Measurements from ENCODE around the gene RADIL.
A peak's percentile ranks its signal among the peaks of the same experiment; 100 is the strongest.

The RADIL gene

DNA sequence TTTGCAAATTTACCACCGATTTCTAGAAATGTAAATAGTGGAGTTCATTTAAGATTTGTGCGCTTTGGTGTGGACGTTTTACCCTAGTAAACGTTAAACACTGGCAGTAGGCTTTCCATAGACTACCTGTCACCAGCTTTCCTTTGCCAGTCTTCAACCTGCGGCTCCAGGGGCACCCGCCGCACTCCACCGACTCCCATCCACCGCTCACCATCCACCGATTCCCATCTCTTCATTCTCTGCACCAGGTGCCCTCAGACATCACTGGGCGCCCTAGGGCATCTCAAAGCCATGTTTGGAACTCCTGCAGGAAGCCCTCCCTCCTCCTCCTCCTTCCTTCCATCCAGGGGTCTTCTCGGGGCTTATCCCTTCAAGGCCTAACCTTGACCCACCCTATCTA is 109.5 kb downstream of the RADIL start:
- DNase-seq = no peak

DNA sequence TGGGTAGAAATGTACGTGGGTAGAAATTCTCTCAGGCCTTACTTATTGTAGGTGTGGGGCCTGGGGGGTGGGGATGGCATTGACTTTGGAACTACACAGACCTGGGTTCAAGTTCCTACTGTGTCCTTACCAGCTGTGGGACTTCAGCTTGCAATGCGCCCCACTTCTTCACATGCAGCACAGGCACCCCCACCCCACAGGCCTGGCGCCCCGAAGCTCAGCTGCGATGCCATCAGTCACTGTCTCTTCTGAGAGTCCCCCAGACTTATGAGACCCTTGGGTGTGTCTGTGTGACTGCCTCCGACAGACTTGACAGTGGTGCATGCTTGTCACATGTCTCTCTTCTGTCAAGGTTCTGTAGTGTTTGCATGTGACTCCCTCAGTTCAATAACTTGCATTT is 111.2 kb downstream of the RADIL start:
- no peak for DNase-seq

DNA sequence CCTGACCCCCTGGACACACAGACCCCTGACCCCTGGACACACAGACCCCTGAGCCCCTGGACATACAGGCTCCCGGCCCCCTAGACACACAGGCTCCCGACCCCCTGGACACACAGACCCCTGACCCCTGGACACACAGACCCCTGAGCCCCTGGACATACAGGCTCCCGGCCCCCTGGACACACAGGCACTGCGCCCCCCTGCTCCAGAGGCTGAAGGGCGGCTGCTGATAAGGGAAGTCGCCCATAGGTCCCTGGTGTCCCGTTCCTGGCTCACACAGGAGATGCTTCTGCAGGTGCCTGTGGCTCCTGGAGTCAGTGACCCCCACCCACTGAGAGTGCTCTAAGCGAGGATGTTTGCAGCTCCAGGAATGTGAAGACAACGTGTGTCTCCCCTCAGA is 111.8 kb downstream of the RADIL start:
- DNase-seq = no peak

DNA sequence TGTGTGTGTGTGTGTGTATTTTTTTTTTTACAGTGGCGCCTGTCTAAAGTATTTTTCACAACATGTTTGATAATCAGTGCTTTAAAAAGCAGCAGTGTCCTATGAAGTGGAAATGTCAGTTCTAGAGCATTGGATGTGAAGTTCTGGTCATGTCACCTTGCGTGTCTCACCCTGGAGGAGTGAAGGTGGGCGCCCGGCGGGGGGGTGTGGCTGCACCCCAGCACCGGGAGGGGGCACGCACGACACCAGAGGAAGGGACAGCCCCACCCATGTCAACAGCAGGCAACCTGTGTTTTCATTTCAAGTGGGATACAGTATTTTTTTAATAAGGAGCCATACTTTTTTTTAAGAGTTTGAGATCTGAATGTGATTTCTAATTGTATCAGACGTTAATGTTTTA is 112.6 kb downstream of the RADIL start:
- DNase-seq = no peak

DNA sequence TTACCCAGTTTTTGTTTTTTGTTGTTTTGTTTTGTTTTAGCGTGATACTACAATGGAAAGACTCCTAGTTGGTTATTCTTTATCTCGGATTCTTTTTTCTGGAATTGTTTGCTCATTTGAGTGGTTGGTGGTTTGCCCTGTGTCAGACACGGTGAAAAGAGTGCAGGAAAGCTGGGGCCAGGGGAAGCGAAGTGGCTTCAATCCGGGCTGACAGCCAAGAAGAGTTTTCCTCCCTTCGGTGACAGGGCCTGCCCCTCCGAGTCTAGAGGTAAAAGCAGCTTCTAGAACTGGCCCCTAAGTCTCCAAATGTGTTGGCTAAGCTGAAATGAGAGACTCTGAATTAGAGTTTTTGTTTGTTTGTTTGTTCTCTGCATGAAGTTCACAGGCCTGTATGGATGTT is 113.8 kb downstream of the RADIL start:
- DNase-seq = peak; percentile 69

DNA sequence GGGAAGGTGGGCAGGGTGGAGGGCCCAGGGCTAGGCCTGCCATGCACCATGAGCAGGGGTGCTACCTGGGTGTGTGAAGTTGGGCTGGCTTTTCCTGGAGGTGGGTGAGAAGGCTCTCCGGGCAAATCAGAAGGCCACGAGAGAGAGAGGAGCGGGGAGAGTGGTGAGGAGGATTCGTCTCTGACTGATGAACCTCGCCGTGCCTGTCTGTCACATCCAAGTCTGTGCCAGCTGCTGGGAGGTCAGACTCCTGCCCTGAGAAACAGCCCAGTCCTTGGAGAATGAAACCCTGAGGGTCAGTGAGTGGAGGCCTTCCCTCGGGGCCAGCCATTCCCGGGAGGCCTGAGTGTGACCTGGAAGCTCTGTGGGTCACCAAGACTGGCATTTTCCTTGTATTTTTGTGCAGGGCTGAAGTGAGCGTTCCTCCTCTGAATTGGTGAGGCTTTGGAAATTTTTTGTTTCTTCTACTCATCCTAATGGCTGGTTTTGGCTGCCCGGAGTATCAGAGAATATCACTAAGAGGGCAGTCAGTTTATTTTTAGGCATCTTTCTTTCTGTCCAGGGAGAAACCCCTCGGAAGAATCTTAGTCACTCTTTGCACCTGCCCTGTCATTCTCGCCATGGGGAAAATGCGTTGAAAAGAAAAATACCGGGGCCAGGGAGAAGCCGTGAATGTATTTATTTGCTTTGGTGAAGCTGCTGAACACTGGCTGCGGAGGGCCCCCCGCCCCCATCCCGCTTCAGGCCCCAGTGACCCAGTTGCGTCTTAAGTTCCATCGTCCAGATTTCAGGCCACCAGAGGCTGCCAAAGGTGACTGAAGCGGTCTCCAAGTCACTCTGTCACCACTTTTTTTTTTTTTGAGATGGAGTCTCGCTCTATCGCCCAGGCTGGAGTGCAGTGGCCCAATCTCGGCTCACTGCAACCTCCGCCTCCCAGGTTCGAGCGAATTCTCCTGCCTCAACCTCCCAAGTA is 114.6 kb downstream of the RADIL start:
- DNase-seq = no peak

DNA sequence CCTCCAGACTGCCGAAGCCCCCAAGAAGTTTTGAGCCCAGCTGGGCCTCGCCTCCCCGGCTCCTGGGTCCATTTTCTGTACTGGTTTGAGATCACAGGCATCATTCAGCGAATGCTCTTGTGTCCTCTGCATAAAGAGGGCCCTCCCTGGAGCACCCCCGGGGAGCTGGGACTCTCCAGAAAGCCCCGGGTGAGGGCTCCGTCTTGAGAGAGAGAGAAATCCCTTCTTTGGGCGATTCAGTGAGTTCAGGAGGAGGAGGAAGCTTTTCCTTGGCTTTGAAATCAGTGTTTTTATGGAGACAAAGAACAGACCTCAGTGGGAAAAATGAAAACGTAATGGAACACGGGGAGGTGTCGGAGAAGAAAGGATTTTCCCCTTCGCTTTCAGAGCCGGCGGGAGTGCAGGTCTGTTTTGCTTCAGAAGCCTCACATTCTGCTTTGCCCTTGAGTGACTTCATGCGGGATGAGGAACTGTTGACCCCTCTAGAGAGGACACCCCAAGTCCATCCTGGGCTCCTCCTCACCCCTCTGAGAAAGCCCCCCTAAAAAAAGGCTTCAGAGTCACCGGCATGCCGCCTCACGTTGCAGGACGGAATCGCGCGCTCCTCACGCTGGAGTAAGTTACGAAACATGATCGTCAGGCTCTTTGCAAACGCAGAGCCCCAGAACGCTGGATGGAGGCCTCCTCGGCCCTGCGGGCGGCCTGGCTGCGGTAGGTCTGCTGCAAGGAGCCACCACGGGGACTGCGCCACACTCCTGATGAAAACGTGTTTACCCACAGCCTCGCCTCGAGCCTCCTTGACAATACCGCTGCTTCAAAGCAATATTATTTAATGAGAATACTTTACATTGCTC is 116.6 kb downstream of the RADIL start:
- no peak for DNase-seq

DNA sequence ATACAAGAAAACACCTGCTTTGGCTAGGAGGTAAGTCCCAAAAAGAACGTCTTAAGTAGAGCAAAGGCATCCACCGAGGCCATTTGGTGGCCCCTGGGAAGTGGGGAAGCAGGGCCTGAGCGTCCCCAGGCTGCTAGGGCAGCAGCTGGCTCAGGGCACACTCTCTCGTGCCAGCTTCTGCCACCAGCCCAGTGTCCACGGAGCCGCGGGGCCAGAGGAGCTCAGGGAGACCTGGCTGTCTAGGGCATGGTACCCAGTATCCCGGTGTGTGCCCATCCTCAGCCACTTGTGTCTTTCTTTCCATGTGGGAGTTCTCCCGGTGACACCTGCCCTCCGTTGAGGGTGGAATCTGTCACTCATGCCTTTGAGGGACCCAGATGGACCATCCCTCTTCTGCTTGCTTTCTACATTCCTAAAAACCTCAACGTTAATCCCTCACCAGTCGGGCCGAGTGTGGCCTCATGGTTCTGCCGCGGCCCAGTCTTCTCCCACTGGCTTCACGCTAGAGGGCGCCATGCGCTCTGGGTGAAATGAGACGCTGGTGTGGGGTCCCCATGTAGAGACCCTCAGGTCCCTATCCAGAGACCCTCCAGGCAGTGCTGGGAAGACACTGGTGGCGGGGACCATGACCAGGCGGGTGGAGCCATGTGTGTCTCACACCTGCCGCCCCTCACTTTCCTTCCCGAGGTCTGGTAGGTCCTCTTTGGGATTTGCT is 117.6 kb downstream of the RADIL start:
- no peak for DNase-seq

DNA sequence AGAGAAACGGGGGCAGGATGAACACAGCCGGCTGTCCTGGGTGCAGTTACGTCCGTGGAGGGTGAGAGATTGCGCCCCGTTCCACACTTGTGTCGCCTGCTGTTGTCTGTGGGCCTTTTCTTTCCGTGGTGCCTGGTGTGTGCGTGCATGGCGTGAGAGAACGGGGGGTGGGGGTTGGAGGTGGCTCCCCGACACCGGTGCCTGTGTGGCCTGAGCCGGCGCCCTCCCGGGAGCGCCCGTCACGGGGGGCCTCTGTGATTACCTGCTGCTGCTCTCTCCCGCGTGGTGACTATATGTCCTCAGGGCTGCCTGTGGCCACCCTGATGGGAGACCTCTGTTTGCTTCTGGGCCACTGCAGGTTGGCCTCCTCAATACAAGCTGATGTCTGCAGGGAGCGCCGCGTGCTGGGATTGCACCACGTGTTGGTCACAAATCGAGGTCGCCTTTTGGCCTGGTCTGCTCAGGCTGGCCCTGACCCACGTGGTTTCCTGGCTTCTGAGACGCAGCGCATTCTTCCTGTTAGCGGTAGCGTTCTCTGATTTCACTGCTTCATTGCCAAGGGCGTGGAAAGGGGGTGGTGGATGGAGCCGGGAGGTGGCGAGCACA is 119.0 kb downstream of the RADIL start:
- DNase-seq = no peak

DNA sequence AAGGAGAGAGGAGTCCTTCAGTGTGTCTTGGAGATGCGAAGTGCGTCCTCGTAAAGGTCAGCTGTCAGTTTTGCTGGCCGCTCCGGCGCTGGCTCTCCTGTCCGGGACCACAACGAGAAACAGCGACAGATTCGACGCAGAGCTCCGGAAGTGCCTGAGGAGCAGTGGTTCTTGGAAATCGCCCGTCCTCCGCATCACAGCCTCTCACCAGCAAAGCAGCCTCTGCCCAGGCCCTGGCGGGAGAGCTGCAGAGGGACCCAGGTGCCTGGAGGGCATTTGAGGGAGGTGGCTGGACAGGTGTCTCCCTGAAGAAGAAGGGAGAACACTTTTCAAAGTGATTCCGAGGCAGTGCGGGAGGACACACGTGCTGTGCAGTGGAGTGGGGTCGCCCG is 119.7 kb downstream of the RADIL start:
- DNase-seq = no peak

DNA sequence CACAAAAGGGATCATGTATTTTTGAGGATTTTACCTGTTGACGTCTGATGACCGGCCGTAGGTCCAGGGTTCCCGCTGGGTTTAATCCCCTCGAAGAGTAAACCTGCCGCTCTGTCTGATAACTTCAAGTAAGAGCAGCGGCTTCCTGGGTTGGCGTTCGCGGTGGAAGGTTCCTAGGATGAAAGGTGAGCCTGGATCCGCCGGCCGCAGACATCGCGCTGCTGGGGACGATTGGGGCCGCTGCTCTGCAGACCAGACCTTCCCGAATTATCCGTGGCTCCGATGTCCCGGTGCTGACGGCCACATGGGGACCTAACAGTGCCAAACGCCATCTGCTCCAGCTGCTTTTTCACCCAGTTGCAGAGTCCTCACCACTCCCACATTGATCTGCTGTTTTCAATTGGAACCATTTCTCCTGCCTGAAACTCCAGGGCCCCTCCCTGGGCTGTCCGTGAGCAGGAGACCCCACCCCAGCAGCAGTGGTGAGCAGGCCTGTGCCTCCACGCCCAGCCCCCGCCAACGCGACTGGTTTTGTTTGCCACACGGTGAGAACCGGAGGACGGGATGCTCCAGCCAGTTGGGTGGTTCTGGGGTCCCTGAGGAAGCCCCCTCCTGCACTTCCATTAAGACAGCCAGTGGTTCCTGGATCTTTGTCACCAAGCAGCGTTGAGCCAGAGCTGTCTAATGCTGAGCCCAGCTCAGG is 120.3 kb downstream of the RADIL start:
- DNase-seq = no peak

DNA sequence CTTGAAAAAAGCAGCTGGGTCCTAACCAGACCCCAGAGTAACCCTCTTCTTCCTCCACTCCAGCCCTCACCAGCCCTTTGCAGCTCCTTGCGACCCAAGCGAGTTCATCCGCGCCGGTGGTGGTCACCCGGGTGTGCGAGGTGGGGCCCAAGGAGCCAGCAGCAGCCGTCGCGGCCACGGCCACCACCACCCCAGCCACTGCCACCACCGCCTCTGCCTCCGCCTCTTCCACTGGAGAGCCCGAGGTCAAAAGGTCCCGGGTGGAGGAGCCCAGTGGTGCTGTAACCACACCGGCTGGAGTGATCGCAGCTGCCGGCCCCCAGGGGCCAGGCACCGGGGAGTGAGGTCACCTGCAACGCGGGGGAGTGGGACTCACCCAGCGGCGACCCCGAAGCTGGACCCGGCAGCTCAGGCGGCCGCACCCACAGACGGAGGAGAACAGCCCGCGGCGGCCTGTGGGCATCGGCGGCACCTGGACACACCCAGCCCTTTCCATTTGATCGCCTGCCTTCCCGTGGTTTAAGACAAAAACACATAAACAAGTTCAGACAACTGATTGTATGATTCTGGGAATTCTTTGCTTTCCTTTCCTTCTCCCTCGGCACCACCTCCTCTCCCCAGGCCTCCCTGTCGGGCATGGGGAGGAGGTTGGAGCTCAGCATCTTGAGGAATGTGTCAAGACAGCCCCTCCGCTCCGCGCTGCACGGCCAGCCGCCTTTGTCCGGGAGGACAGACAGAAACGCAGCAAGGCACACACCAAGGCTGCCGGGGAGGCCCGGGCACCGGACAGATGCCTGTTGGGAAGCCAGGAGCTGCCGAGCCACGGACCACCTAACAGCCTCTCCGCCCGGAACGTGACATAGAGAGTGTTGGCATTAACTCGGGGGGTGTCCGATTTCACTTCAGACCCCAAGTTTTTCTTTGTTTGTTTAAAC is 121.1 kb downstream of the RADIL start:
- DNase-seq = no peak

DNA sequence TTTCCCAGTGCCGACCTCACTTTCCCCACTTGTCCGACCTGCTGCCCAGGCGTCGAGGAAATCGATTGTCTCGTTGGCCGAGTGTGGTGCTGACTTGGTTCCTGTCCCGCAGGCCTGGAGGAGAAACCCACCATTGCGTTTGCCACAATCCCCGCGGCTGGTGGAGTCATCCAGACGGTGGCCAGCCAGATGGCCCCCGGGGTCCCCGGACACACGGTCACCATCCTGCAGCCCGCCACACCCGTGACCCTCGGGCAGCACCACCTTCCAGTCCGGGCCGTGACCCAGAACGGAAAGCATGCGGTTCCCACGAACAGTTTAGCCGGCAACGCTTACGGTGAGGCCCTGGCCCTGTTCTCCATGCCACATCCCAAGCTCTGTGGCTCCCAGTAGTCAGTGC is 122.6 kb downstream of the RADIL start:
- DNase-seq = no peak

DNA sequence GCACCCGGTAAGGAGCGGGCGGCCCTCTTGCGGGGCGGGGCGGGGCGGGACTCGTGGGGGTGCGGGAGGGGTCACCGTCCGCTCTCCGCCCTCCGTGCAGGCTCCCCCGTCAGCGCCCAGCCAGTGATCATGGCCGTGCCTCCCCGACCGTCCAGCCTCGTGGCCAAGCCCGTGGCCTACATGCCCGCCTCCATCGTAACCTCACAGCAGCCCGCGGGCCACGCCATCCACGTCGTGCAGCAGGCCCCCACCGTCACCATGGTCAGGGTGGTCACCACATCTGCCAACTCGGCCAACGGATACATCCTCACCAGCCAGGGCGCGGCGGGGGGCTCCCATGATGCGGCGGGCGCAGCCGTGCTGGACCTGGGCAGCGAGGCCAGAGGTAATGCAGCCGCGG is 124.3 kb downstream of the RADIL start:
- no peak for DNase-seq

DNA sequence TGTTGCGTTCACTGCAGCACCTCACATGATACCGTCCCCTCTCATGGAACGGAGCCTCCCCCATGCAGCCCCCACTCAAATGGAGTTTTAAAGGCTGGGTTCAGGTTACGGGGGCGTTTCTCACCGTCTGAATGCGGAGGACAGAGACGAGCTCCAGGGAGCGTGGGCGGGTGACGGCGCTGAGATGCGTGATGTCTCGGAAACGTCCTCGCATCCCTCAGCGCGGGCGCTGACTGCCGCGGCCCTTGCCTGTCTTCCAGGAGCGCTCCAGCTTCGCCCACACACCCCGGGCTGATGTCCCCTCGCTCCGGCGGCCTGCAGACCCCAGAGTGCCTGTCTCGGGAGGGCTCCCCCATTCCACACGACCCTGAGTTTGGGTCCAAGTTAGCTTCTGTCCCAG is 124.7 kb downstream of the RADIL start:
- DNase-seq = no peak

DNA sequence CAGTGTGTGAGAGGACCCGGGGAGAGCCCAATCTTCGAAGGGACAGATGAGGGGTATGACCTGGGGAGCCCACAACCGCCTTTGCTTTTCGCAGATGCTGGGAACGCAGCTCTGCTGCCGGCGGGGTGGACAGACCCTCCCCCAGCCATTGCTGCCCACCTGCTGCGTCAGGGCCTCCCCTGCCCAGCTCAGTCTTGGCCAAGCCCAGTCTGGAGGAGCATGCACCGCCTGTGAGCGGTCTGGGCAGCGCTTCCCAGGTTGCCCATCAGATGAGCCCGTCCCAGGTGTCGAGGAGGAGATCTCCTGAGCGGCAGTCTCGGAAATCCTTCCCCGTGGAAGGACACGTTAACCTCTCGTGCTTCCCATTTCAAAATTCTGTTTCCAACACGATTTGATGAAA is 125.4 kb downstream of the RADIL start:
- no peak for DNase-seq

DNA sequence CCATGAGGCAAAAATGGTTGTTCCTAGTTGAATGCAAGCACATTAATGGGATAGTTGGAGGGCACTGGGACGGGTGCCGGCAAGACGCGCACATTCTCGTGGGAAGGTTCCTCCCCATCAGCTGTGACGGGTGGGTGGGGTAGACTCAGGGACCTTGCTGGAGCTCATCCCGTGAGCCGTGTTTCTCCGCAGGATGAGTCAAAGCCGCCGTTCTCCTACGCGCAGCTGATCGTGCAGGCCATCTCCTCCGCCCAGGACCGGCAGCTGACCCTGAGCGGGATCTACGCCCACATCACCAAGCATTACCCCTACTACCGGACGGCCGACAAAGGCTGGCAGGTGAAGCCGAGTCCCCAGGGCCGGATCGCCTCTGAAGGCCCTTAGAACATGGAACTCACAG is 128.5 kb downstream of the RADIL start:
- DNase-seq = no peak

DNA sequence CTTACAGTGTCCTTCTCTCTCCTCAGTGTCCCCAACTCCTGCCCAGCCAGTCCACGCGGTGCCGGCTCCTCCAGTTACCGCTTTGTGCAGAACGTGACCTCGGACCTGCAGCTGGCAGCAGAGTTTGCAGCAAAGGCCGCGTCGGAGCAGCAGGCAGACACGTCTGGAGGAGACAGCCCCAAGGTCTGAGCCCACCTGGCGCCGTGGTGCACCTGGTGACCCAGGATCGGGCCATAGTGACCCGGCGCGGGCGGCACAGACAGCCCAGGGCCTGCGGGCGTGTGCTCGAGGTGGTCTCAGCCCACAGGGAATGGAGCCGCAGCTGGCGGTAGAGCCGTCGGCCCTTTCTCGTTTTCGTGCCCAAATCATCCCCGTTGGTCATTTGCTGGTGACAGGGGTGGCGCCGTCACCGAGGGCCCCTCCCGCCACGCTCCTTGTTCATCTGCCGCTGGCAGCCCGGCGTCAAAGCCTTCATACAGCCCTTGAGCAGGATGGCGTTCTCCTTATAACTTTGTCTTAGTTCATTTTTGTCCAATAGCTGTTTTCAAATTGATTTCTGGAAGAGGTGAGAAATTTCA is 129.0 kb downstream of the RADIL start:
- no peak for DNase-seq

DNA sequence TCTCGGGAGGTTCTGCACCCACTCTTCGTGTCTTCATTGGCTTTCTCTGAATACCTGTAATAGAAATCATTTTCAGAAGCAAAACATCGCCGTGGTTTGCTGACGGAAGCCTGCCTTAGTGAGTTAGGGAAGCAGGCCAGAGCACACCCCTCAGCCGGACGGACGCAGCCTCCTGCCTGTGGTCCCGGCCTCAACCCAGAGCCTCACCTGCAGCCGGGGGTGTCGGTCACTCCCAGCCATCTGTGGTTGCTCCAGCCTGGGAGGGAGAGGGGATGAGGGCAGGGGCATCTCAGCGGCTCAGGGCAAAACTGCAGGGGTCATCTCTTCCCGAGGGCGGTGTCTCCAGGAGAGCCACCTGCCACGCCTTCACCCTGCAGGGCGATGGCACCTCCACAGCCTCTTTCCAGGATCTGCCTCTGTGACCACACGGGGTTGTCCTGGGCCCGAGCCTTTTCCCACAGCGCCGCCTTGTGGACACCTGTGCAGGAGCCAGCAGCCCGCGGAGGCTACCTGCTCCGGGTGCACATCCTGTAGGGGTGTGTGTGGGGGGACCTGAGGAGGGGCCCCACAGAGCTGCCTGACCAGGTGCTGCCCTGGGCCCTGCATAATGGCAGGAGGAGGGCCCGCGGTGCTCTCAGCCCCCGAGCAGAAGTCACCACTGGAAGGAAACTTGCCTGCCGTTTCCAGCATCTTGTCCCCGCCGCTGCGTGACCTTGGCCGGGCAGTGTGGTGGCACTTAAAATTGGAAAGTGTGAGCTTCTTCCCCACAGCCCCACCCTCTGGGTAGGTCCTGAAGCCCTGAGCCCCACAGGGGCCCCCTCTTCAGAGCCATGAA is 129.7 kb downstream of the RADIL start:
- peak; percentile 60 for DNase-seq
